Breast epithelium (tissue), 3 donors: ENCODE results near the gene IRS1.

Experiments used
- POLR2A ChIP-seq: fragments of 450-650 bp; IDR thresholded peaks from one replicate; pipeline ENCODE4 v1.6.1; 2016; ENCODE audit warnings: antibody characterized with exemption, mild to moderate bottlenecking, moderate library complexity
- TF ChIP-seq, protein P1 (sequence below), 3 donors: fragments of 450-650 bp; IDR thresholded peaks; one replicate each; pipeline ENCODE4 v1.5.1; 2016 to 2017; ENCODE audit warnings: antibody characterized with exemption in 3 of 3, mild to moderate bottlenecking in 3 of 3, moderate library complexity in 3 of 3

- TF ChIP-seq, protein P1, sequence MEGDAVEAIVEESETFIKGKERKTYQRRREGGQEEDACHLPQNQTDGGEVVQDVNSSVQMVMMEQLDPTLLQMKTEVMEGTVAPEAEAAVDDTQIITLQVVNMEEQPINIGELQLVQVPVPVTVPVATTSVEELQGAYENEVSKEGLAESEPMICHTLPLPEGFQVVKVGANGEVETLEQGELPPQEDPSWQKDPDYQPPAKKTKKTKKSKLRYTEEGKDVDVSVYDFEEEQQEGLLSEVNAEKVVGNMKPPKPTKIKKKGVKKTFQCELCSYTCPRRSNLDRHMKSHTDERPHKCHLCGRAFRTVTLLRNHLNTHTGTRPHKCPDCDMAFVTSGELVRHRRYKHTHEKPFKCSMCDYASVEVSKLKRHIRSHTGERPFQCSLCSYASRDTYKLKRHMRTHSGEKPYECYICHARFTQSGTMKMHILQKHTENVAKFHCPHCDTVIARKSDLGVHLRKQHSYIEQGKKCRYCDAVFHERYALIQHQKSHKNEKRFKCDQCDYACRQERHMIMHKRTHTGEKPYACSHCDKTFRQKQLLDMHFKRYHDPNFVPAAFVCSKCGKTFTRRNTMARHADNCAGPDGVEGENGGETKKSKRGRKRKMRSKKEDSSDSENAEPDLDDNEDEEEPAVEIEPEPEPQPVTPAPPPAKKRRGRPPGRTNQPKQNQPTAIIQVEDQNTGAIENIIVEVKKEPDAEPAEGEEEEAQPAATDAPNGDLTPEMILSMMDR (IDR thresholded peaks at IDR 0.05), result no peak
- TF ChIP-seq POLR2A, result no peak
Measured at GRCh38 chr2:226845386-226846116, 45.9 kb upstream of the IRS1 start.
